Measurements from ENCODE around the gene HARBI1.

GRCh38 chr11:46643531-46643930 lies 26.5 kb upstream of the HARBI1 start:
- TF ChIP-seq, protein P1, sequence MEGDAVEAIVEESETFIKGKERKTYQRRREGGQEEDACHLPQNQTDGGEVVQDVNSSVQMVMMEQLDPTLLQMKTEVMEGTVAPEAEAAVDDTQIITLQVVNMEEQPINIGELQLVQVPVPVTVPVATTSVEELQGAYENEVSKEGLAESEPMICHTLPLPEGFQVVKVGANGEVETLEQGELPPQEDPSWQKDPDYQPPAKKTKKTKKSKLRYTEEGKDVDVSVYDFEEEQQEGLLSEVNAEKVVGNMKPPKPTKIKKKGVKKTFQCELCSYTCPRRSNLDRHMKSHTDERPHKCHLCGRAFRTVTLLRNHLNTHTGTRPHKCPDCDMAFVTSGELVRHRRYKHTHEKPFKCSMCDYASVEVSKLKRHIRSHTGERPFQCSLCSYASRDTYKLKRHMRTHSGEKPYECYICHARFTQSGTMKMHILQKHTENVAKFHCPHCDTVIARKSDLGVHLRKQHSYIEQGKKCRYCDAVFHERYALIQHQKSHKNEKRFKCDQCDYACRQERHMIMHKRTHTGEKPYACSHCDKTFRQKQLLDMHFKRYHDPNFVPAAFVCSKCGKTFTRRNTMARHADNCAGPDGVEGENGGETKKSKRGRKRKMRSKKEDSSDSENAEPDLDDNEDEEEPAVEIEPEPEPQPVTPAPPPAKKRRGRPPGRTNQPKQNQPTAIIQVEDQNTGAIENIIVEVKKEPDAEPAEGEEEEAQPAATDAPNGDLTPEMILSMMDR (IDR thresholded peaks at IDR 0.05; ENCODE audit: poor library complexity, severe bottlenecking), result no peak
- TF ChIP-seq SMC3 (conservative IDR thresholded peaks at IDR 0.05; ENCODE audit: poor library complexity), result no peak
